Stomach (tissue), 19 donors: ENCODE results near the gene PRLR. TPM values are rescaled to one million over a fixed set of nuclear protein-coding genes. Genes with fewer than 3 reads are reported as not detected.

ENCODE experiments used
- DNase-seq, 2 donors: peaks; one replicate each; pipeline versions ENCODE4 v3.0.0 to v3.0.0-alpha.2; 2013 to 2019
- H3K27ac ChIP-seq, 5 donors: fragments of 200-600 bp in 4 of 5; sonication (generic) in 4 of 5; one replicate each; pipeline ENCODE4 v1.5.1; 2013 to 2019; ENCODE audit warnings: mild to moderate bottlenecking in 1 of 5, moderate library complexity in 1 of 5
- H3K27me3 ChIP-seq, 3 donors: fragments of 200-600 bp; sonication (generic); one replicate each; pipeline ENCODE4 v1.5.1; 2017 to 2019; ENCODE audit warnings: mixed run types in 1 of 3
- H3K36me3 ChIP-seq, 4 donors: fragments of 200-600 bp; sonication (generic); 1 replicate in 3 of 4; 2 replicates in 1 of 4; pipeline ENCODE4 v1.5.1; 2016 to 2019
- H3K4me1 ChIP-seq, 4 donors: fragments of 200-600 bp; sonication (generic); one replicate each; pipeline ENCODE4 v1.5.1; 2016 to 2019
- H3K4me3 ChIP-seq, 4 donors: fragments of 200-600 bp; sonication (generic) in 3 of 4; one replicate each; pipeline ENCODE4 v1.5.1; 2016 to 2019; ENCODE audit warnings: mild to moderate bottlenecking in 1 of 4
- H3K9me3 ChIP-seq, 4 donors: fragments of 200-600 bp; sonication (generic); one replicate each; pipeline ENCODE4 v1.5.1; 2016 to 2019
- EP300 ChIP-seq: sonication (generic); formaldehyde crosslinking; IDR thresholded peaks from one replicate; pipeline ENCODE4 v1.6.1; 2017; ENCODE audit warnings: antibody characterized with exemption
- POLR2A ChIP-seq, 4 donors: fragments of 450-650 bp; IDR thresholded peaks; one replicate each; pipeline ENCODE4 v1.6.1; 2016; ENCODE audit warnings: antibody characterized with exemption in 4 of 4, control low read depth in 2 of 4, mild to moderate bottlenecking in 1 of 4, moderate library complexity in 1 of 4
- POLR2AphosphoS5 ChIP-seq, 3 donors: sonication (generic); formaldehyde crosslinking; IDR thresholded peaks; one replicate each; pipeline ENCODE4 v1.6.1; 2016; ENCODE audit warnings: antibody characterized with exemption in 3 of 3
- whole genome bisulfite sequencing, 5 donors: extraction: QIAGEN DNeasy Blood & Tissue Kit in 3 of 5; methylation state at CpG; one replicate each; pipeline versions ENCODE4 v1.1.5 to v1.1.7; 2013 to 2018; 5-methylcytosine and 5-hydroxymethylcytosine counted together
- intact Hi-C: fragments of 100-400 bp; cut with DNase I; formaldehyde crosslinking; loops from one replicate; pipeline ENCODE4 v1.15.1; 2023; ENCODE audit warnings: low total_unique reads
- long read RNA-seq, 10 donors: transcript quantifications; one replicate each; lab custom pipeline, GENCODE V29; 2026
- polyA plus RNA-seq, 3 donors: library from polyadenylated mRNA; stranded (reverse); fragments of 200-250 nt; gene quantifications; one replicate each; pipeline ENCODE4 v1.2.3, GENCODE V29; 2013
- total RNA-seq, 5 donors: library from RNA; depleted of rRNA; stranded (reverse); fragments of >200 nt; gene quantifications; one replicate each; pipeline versions ENCODE4 v1.1.0 to v1.2.3, GENCODE V29; 2014 to 2016
- TF ChIP-seq, protein P1 (sequence below), 7 experiments: fragments of 450-650 bp in 4 of 7; fragments of 200-600 bp in 3 of 7; sonication (generic) in 3 of 7; IDR thresholded peaks; one replicate each; pipeline ENCODE4 v1.5.1; 2016 to 2019; ENCODE audit warnings: antibody characterized with exemption in 7 of 7, control low read depth in 2 of 7, mild to moderate bottlenecking in 1 of 7
- donor health status: healthy with polysubstance abuse.
- donor health status: Bipolar disorder and iron deficiency.
- donor health status: healthy.

The PRLR gene
- 10 to 100 TPM in 3 of 5 donors, 1 to 10 TPM in 1, not detected in 1; 4.5 to 33.2 (median 10.9) TPM for total RNA-seq
- under 1 TPM; 0.56 to 0.92 (median 0.63) TPM for polyA plus RNA-seq
- long read RNA-seq, donor 1: 0 reads
- long read RNA-seq, donor 2, full-length matches to known transcripts: 1 of 1 reads
- long read RNA-seq, donor 2, partial matches to known transcripts: 0 of 1 reads
- long read RNA-seq, donor 2, other reads (novel, unspliced or antisense): 0 of 1 reads
- long read RNA-seq, donor 3, full-length matches to known transcripts: 1 of 1 reads
- long read RNA-seq, donor 3, partial matches to known transcripts: 0 of 1 reads
- long read RNA-seq, donor 3, other reads (novel, unspliced or antisense): 0 of 1 reads
- long read RNA-seq, donor 4: 0 reads
- long read RNA-seq, donor 5, full-length matches to known transcripts: 1 of 1 reads
- long read RNA-seq, donor 5, partial matches to known transcripts: 0 of 1 reads
- long read RNA-seq, donor 5, other reads (novel, unspliced or antisense): 0 of 1 reads
- long read RNA-seq, donor 6, full-length matches to known transcripts: 2 of 2 reads
- long read RNA-seq, donor 6, partial matches to known transcripts: 0 of 2 reads
- long read RNA-seq, donor 6, other reads (novel, unspliced or antisense): 0 of 2 reads
- long read RNA-seq, donor 7: 0 reads
- long read RNA-seq, donor 8: 0 reads
- long read RNA-seq, donor 9: 0 reads
- long read RNA-seq, donor 10: 0 reads

- WGBS, 5 donors: 0 to 2% (median 1%) methylated on average over 13 to 42 of the region's 42 CpGs
- peak; percentile 47 to 77 for DNase-seq
- Histone ChIP-seq H3K36me3 (no peaks in the 10 kb centered on the region), H3K4me1 (peaks cover 7 to 35% (median 23%) of the 10 kb centered on the region in 4 donors), H3K4me3 (peak within 1 kb of the TSS; percentile 46 to 63 (median 49)), H3K27me3 (peaks cover 0 to 43% (median 11%) of the 10 kb centered on the region in 3 donors), H3K27ac (peak within 1 kb of the TSS; percentile 54 to 82 (median 71)), H3K9me3 (no peaks in the 10 kb centered on the region)
- TF ChIP-seq POLR2AphosphoS5 (IDR thresholded peaks at IDR 0.05) (peak in 1 of 3 donors; percentile 19), POLR2A (IDR thresholded peaks at IDR 0.05) (no peak), EP300 (no peak)
- TF ChIP-seq, protein P1, sequence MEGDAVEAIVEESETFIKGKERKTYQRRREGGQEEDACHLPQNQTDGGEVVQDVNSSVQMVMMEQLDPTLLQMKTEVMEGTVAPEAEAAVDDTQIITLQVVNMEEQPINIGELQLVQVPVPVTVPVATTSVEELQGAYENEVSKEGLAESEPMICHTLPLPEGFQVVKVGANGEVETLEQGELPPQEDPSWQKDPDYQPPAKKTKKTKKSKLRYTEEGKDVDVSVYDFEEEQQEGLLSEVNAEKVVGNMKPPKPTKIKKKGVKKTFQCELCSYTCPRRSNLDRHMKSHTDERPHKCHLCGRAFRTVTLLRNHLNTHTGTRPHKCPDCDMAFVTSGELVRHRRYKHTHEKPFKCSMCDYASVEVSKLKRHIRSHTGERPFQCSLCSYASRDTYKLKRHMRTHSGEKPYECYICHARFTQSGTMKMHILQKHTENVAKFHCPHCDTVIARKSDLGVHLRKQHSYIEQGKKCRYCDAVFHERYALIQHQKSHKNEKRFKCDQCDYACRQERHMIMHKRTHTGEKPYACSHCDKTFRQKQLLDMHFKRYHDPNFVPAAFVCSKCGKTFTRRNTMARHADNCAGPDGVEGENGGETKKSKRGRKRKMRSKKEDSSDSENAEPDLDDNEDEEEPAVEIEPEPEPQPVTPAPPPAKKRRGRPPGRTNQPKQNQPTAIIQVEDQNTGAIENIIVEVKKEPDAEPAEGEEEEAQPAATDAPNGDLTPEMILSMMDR (IDR thresholded peaks at IDR 0.05): no peak
- intact Hi-C loops: no loop called here
Measured at GRCh38 chr5:35230038-35230611, at the start of gene PRLR. Gene PRLR (minus strand): TSS chr5:35230487. CDS start chr5:35089620, 140,867 bp downstream.

- H3K4me3 ChIP-seq: no peak overlapping the region
- WGBS, 5 donors: 19 to 33% (median 27%) methylated on average over 2 of the region's 2 CpGs
- no peak for DNase-seq
- H3K27me3 ChIP-seq: no peaks in the 10 kb centered on the region
- H3K36me3 ChIP-seq: no peaks in the 10 kb centered on the region
- H3K9me3 ChIP-seq: peaks cover 0 to 9% (median 0%) of the 10 kb centered on the region in 4 donors
- intact Hi-C loops: no loop called here
- H3K4me1 ChIP-seq: no peaks in the 10 kb centered on the region
- TF ChIP-seq, protein P1 (IDR thresholded peaks at IDR 0.05): no peak
- TF ChIP-seq POLR2A (IDR thresholded peaks at IDR 0.05): no peak
- no peak for TF ChIP-seq EP300
- no peak for TF ChIP-seq POLR2AphosphoS5 (IDR thresholded peaks at IDR 0.05)
- no peak overlapping the region for H3K27ac ChIP-seq
Measured at GRCh38 chr5:35274839-35275509, 44.7 kb upstream of the PRLR start.

DNA sequence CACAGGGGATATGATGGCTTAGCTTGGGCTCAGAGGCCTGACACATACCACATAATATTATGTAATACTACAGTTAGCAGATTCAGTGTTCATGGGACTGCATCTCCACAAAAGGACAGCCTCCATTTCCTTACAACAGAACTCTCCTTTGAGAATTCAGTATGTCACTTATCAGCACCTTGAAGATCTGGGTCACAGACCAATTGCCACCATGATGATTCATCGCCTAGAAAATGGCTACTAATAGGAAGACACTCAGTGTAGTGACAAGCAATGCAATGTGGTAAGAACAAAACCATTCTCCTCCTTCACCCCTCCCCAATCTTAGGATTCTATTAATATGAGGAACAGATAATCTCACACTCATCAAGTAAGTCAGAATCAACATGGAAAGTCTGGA is 38.7 kb upstream of the PRLR start:
- Histone ChIP-seq H3K27me3 (no peaks in the 10 kb centered on the region), H3K9me3 (no peaks in the 10 kb centered on the region), H3K4me3 (no peak overlapping the region), H3K27ac (no peak overlapping the region), H3K4me1 (no peaks in the 10 kb centered on the region), H3K36me3 (no peaks in the 10 kb centered on the region)
- DNase-seq: no peak
- TF ChIP-seq EP300 (no peak), POLR2AphosphoS5 (IDR thresholded peaks at IDR 0.05) (no peak), POLR2A (IDR thresholded peaks at IDR 0.05) (no peak)
- TF ChIP-seq, protein P1 (IDR thresholded peaks at IDR 0.05): no peak
- intact Hi-C loops: no loop called here
- 85 to 98% (median 97%) methylated on average over 1 of the region's 1 CpG for WGBS, 5 donors

DNA sequence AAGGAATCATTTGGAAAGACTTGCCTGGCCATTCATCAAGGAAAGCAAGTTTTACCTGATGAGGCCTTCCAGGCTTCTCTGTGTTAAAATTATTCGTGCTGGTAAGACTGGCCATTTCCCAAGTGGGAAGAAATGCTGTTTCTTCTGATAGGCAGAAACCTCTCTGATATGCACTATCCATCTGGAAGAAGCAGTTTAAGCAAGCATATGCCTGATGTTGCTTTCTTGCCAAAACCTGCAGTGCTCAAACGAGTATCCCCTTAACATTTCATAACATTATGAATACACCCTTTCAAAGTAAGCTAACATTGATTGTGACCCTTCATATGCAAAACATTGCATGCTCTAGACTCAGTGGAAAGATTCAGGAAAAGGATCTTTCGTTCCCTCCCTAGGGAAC is 36.0 kb upstream of the PRLR start:
- Histone ChIP-seq H3K4me3 (no peak overlapping the region), H3K27me3 (no peaks in the 10 kb centered on the region), H3K36me3 (no peaks in the 10 kb centered on the region), H3K4me1 (no peaks in the 10 kb centered on the region), H3K9me3 (no peaks in the 10 kb centered on the region), H3K27ac (no peak overlapping the region)
- intact Hi-C loops: no loop called here
- DNase-seq: no peak
- 23 to 36% (median 31%) methylated on average over 3 of the region's 3 CpGs for WGBS, 5 donors
- TF ChIP-seq, protein P1 (IDR thresholded peaks at IDR 0.05): no peak
- TF ChIP-seq EP300: no peak
- no peak for TF ChIP-seq POLR2A (IDR thresholded peaks at IDR 0.05)
- no peak for TF ChIP-seq POLR2AphosphoS5 (IDR thresholded peaks at IDR 0.05)
